Left ventricle myocardium superior (tissue), 1 donor: ENCODE results near the gene PRND. TPM values are rescaled to one million over a fixed set of nuclear protein-coding genes. Genes with fewer than 3 reads are reported as not detected.

Experiments used
- ATAC-seq: fragments of 200-7000 bp; cut with Tn5 transposase; one replicate; pipeline ENCODE4 v1.9.1; 2020; ENCODE audit warnings: mild to moderate bottlenecking, moderate library complexity
- DNase-seq: peaks from one replicate; pipeline ENCODE4 v3.0.0-alpha.2; 2020
- intact Hi-C: fragments of 100-400 bp; cut with micrococcal nuclease; formaldehyde crosslinking; loops from one replicate; pipeline ENCODE4 v1.11.0; 2022
- long read RNA-seq: library from polyadenylated mRNA; unstranded; transcript quantifications from one replicate; pipeline ENCODE4 v2.0.0, GENCODE V29; 2021
- total RNA-seq: library from RNA; stranded (reverse); fragmentation: NEBNext Ultra II Directional; extraction: Animal tissue kit (Norgen Biotek cat#: 25700); gene quantifications from one replicate; pipeline ENCODE4 v1.2.1, GENCODE V29; 2021
- donor health status: DM: no; HTN: yes; CAD: no; lungs with severe emphysema.

Gene PRND, protein sequence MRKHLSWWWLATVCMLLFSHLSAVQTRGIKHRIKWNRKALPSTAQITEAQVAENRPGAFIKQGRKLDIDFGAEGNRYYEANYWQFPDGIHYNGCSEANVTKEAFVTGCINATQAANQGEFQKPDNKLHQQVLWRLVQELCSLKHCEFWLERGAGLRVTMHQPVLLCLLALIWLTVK
- total RNA-seq, result not detected
- long read RNA-seq, result 0 reads

DNA sequence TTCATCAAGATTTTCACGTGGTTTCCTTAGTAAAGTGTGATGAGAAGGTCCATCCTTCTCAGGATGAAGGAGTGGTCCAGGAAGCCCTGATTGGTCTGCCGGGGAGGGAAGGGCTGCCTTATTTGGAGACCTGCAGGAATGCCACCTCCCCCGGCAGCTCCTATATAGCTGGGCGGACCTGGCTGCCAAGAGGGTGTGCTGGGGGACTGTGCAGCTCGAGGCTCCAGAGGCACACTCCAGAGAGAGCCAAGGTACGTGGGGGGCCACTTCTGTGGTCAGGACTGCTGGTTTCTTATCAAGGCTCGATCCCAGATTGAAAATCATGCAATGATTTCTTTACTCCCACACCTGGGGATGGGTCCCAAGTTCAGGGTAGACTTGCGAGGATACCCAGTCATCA, at the start of gene PRND:
TSS of gene PRND (plus strand) at position 191 of the 400 bp plus-strand sequence. CDS start 2,643 bp downstream, outside the sequence.
- no peak for DNase-seq
- intact Hi-C loops, result no loop called here

DNA sequence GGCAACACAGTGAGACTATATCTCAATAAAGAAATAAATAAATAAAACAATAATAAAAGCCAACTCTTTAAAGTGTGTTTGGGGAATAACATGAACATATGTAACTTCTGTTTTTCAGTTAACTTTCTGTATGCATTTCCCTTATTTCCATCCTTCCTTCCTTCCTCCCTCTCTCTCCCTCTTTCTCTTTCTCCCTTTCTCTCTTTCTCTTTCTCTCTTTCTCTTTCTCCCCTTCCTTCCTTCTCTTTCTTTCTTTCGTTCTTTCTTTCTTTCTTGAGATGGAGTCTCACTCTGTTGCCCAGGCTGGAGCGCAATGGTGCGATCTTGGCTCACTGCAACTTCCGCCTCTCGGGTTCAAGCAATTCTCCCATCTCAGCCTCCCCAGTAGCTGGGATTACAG, 48.8 kb upstream of the PRND start:
- ATAC-seq (no peak), DNase-seq (no peak)
- intact Hi-C loops, result no loop called here

More for the DNA sequence above, at the start of gene PRND:
- no peak for ATAC-seq

DNA sequence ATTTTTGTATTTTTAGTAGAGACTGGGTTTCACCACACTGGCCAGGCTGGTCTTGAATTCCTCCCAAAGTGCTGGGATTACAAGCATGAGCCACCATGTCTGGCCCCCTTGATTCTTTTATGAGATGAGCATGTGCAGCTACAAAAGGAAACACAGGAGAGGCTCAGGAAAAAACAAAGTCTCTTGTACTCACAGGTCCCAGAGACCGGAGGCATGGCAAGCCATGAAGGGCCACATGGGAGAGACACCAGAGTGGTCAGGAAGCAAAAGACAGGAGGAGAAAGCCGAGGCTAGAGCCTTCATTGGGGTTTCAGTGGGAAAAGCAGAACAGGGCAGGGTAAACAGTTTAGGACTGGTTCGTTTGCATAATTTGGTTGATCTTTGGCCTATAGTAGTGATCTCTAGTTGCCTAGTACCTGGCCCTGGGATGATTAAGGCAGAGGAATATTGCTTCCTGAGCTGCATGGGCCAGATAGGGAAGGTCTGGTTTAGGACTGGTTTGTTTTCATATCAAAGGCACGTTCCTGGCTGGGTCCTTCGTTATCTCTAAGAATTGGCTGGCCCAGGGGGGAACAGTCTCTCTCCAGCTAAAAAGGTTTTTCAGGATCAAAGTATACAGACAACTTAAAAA, 48.2 kb upstream of the PRND start:
- ATAC-seq (peak; percentile 72), DNase-seq (no peak)
- intact Hi-C loops, result no loop called here

DNA sequence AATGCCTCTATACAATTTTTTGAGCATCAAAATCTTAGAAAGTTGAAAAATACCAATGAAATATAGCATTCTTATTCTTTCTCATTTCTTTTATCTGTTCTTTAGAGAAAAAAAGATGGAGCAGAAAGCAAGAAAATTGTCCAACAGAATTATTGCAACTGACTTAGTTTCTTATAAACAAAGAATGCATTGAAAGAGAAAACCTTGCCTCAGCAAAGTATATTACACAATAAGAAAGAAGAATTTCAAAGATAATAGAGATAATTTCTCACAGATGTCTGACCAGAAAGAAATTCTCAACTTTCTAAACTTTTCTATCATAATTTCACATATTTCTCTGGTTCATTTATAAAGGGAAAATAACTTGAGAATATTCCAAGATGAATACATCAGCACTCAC, 47.0 kb upstream of the PRND start:
- DNase-seq (no peak), ATAC-seq (no peak)
- intact Hi-C loops, result no loop called here

DNA sequence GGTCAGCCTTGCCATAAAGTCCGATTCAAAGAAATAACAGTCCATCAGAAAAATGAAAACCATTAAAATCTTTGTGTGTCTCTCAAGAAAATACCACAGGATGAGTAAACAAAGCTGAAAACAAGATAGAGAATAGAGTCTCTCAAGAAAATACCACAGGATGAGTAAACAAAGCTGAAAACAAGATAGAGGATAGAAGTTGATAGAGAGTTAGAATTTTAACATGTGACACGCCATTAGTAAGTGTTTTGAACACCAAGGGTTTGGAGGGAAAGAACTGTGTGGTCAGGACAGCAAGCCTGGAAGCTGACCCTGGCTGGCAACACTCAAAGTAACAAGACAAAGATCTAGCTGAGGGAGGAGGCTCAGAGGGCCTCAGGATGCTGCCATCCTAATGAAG, 43.9 kb upstream of the PRND start:
- DNase-seq (no peak), ATAC-seq (no peak)
- intact Hi-C loops, result no loop called here

DNA sequence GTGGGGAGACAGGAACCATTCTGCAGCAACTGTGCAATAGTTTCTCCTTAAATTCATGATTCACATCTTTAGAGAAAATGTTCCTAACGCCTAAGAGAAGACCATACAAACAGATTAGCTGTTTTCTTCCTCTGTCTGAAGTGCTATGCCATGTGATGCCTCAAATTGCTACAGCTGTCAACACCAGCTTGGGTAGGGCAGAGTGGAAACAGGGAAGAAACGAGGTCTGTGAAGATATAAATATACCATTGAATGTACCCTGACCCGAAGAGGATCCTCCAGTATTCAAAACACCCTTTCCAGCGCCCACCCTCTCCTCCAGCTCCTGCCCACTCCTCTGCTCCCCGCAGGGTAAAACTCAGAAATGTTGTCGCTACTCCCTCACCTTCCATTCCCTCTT, 40.3 kb upstream of the PRND start:
- peak; percentile 66 for ATAC-seq
- intact Hi-C loops, result no loop called here

DNA sequence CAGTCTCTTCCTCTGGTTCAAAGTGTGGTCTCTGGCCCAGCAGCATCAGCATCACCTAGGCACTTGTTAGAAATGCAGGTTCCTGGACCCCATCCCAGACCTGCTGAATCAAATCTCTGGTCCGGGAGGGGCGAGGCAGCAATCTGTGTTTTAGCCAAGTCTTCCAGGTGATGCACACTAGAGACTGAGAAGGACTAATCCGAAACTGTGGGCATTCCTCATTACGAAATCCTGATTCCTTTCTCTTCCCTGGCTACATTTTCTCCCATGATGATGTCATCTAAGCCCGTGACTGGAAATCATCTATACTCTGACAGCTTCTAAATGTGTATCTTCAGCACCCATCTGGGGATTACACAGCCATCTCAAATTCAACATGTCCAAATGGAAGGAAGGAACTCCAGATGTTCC, 39.7 kb upstream of the PRND start:
- no peak for DNase-seq
- intact Hi-C loops, result no loop called here
- no peak for ATAC-seq

More for the DNA sequence above, 40.3 kb upstream of the PRND start:
- no peak for DNase-seq

DNA sequence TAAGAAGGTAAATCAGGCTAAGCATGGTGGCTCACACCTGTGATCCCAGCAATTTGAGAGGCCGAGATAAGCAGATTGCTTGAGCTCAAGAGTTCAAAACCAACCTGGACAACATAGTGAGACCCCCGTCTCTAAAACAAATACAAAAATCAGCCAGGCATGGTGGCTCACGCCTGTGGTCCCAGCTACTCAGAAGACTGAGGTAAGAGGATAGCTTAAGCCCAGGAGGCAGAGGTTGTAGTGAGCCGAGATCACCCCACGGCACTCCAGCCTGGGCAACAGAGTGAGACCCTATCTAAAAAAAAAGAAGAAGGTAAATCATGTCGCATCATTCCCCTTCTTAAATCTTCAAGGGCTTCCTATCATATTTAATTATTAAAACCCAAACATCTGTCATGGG, 39.0 kb upstream of the PRND start:
- ATAC-seq, result no peak
- no peak for DNase-seq
- intact Hi-C loops, result no loop called here

DNA sequence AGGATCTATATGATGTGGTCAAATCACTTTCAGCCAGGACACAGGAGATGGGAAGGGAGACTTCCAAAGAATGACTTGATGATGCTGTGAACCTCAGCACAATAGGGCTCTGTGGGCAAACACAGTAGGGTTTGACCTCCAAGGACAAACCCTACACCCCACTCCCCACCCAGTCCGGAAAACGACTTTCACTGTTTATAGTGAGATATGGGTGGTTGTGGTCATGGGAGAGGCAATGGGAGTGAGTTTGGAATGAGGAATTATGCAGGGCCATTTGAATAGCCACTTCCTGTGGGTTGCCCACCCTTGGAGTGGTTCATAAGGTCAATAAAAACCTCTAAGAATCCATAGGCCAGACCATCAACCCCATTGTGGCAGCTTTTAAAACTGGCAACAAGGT, 38.4 kb upstream of the PRND start:
- DNase-seq (no peak), ATAC-seq (no peak)
- intact Hi-C loops, result no loop called here

DNA sequence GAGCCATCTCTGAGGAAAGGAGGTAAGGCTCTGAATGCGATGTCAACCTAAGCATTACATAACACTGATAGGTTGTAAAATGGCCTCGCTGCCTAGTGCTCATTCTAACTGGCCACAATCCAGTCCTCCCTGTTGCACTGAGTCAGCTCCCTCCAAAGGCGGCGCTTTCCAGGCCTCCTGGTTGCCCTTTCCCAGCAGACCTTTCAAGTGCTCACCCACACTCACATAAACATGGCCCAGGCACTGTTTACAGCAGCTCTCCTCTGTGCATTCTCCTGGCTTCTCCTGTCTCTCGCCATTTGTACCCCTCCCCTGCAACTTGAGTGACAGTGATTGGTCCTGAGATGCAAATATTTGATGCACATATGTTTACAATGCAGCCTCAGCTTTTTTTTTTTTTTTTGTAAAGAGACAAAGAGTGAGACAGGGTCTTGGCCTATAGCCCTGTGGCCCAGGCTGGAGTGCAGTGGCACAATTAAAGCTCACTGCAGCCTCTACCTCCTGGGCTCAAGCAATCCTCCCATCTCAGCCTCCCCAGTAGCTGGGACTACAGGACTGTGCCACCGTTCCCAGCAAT, 36.8 kb upstream of the PRND start:
- ATAC-seq, result no peak
- no peak for DNase-seq
- intact Hi-C loops, result no loop called here

DNA sequence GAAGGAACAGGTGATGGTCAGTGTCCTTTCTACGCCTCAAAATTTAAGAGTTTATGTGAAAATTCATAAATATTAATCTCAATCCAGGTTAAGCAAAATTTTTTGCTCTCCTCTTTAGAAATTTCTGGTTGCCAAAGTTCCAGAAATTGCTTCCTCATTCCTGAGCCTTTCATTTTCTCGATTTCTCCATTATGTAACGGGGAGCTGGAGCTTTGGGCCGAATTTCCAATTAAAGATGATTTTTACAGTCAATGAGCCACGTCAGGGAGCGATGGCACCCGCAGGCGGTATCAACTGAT, 35.8 kb upstream of the PRND start:
- intact Hi-C loops, result no loop called here
- no peak for ATAC-seq
- DNase-seq, result no peak

DNA sequence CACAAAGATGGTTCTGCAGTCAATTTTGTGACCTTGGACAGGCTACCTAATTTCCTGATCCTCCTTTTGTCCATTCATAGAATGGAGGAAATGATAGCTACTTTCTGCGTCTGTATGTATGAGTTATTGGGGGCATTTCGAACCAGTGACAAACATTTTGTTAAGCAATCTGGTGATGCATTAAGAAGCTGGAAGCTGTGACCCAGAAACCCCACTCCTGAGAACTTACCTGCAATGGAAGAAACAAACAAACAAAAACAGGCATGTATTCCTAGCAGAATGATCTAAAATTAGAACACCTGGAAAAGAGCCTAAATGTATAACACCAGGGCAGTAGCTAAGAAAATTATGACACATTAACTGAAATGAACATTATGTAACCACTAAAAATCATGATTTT, 33.4 kb upstream of the PRND start:
- intact Hi-C loops, result no loop called here
- ATAC-seq (no peak), DNase-seq (no peak)

DNA sequence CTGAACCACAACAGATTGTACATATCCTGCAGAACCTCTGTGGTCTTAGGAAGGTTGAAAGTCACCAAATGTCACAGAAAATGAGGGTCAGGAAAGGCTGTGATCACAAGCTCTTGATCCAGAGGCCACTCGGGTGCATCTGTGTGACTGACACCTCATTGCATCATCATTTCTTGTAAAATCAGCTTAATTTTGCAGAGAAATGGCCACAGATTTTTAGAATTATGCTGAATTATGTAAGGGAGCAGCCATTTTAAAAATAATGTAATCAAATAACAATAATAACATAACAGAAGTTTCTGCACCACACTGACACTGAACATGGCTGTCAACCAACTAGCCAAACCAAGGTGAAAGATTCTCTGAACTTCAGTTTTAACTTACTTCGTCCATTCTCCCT, 32.5 kb upstream of the PRND start:
- DNase-seq, result no peak
- intact Hi-C loops, result no loop called here
- ATAC-seq, result no peak

DNA sequence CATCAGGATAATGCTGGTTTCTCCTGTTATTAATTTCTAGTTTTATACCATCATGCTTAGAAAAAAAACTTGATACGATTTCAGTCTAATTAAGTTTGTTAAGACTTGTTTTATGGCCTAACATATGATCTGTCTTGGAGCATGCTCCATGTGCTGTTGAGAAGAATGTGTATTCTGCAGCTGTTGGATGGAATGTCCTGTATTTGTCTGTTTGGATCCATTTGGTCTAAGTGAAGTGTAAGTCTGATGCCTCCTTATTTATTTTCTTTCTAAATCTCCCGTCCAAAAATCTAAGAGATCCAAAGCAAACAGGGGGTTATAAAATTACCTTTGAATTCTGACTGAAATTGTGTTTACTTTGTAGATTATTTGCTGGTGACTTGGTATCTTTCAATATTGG, 30.0 kb upstream of the PRND start:
- ATAC-seq, result no peak
- no peak for DNase-seq
- intact Hi-C loops, result no loop called here

DNA sequence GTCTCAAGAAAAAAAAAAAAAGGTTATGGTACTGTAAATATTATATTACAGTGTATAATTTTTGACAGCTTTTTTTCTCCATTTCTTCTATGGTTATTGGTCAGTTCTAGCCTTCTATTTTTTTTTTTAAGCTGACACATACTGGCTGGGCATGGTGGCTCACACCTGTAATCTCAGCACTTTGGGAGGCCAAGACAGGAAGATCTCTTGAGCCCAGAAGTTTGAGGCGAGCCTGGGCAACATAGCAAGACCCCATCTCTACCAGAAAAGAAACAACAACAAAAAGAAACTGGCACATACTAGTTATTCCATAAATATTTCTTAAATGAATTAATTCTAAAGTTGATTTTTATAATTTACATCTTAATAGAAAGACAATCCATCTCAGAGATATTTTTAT, 27.6 kb upstream of the PRND start:
- intact Hi-C loops, result no loop called here
- no peak for ATAC-seq

DNA sequence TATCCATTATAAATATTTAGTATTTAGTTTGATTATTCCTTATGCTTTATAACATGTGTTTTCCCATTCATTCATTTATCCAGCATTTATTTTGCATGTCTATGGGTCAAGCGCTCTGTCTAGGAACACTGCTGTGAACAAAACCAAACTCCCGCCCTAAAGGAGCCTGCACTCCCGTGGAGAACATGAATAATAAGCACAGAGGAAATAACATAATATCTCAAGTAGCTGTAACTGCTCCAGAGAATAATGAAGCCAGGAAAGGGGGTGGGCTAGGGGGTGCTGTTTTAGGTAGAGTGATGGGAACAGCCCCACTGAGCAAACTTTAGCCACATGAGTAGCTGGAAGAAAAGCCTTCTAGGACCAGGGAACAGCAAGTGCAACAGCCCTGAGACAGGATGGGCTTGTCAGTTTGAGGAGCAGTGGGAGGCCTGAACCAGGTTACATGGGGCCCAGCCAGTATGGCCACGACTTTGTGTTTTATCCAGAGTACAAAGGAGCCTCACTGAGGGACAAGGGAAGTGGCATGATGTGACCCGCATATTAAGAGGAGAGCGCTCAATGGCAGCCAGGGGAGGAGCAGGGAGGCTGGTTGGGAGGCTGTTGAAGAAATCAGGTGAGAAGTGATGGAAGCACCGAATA, 24.4 kb upstream of the PRND start:
- intact Hi-C loops, result no loop called here
- ATAC-seq (no peak), DNase-seq (no peak)

More for the DNA sequence above, 27.6 kb upstream of the PRND start:
- DNase-seq, result no peak

DNA sequence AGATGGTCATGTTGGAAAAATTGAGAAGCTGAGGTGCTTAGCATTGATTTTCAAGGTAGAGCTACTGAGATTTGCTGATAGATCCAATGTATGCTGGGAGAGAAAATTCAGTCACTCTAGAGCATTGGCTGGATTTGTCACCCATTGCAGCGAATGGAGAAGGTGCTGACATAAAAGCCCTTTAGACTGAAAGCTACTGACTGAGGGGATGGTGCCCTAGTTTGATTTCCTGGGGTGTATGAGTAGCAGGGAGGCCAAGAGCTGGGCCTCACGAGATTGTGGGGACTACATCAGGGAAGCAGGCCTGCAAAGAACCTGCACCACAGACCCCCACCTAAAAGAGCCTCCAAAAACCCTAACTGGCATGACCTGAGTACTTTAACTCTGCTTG, 23.9 kb upstream of the PRND start:
- DNase-seq (no peak), ATAC-seq (no peak)
- intact Hi-C loops, result no loop called here

DNA sequence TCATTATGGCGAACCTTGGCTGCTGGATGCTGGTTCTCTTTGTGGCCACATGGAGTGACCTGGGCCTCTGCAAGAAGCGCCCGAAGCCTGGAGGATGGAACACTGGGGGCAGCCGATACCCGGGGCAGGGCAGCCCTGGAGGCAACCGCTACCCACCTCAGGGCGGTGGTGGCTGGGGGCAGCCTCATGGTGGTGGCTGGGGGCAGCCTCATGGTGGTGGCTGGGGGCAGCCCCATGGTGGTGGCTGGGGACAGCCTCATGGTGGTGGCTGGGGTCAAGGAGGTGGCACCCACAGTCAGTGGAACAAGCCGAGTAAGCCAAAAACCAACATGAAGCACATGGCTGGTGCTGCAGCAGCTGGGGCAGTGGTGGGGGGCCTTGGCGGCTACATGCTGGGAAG, 22.5 kb upstream of the PRND start:
- ATAC-seq, result no peak
- no peak for DNase-seq
- intact Hi-C loops, result no loop called here

DNA sequence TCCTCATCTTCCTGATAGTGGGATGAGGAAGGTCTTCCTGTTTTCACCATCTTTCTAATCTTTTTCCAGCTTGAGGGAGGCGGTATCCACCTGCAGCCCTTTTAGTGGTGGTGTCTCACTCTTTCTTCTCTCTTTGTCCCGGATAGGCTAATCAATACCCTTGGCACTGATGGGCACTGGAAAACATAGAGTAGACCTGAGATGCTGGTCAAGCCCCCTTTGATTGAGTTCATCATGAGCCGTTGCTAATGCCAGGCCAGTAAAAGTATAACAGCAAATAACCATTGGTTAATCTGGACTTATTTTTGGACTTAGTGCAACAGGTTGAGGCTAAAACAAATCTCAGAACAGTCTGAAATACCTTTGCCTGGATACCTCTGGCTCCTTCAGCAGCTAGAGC, 21.8 kb upstream of the PRND start:
- DNase-seq (no peak), ATAC-seq (no peak)
- intact Hi-C loops, result no loop called here

DNA sequence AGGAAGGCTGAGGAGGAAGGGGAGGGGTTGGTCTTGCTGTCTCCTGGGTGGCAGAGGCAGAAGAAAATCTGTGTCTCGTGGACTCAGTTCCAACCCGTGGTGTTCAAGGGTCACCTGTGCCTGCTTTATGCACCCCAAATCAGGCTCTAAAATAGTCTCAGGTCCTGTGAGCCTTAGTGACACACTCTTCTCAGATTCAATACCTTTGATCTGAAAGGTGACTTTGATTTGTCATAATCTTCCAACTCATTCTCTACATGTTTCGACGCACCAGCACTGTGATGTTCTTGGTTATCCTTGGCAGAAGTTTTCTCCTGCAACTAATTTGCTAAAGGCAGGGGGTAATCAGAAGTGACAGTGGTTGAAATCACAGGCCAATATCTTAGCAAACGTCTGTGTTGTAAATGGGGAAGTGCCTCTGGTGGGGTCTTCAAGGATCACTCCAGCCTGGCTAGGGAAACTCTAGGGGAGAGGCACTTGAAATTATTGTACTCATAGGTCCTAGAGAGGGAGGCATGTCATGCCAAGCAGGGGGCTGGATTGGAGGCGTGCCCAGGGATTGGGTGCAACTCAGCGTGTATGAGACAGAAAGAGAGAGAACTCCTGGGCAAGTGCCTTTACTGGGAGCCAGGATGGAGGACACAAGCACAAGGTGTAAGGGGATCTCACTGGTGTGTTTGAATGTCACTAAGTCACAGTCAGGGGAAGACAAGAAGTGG, 19.0 kb upstream of the PRND start:
- ATAC-seq (peak; percentile 40), DNase-seq (no peak)
- intact Hi-C loops, result no loop called here
